ENCODE results near the gene FAM222B. TPM values are rescaled to one million over a fixed set of nuclear protein-coding genes. Genes with fewer than 3 reads are reported as not detected.

Gene FAM222B
- total RNA-seq, 4 donors from 2014 or later = 23.2 to 41.0 (median 32.9) TPM

DNA sequence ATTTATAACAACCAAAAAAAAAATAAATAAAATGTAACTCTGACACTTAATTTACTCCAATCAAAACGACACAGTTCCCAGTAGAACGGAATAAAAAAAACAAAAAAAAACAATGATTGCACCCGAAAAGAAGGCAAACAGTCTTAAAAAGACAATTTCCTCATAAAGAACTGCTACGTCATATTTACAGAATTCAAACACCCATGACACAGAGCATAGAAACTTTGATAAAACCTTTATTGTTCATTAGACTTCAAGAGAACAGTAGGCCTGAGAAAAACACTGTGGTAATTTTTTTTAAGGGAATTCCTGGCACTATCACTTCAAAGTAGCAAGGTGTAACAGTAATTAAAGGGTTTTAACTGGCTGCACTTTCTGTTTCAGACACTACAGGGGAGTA lies 26.1 kb downstream of the FAM222B start:
- WGBS, 2 donors (ENCODE audit: low coverage in 1 of 2) = 69 to 80% methylated on average over 4 of the region's 4 CpGs
- peaks cover 0 to 5% (median 3%) of the 10 kb centered on the region in 4 donors for H3K4me1 ChIP-seq
- TF ChIP-seq, protein P1, sequence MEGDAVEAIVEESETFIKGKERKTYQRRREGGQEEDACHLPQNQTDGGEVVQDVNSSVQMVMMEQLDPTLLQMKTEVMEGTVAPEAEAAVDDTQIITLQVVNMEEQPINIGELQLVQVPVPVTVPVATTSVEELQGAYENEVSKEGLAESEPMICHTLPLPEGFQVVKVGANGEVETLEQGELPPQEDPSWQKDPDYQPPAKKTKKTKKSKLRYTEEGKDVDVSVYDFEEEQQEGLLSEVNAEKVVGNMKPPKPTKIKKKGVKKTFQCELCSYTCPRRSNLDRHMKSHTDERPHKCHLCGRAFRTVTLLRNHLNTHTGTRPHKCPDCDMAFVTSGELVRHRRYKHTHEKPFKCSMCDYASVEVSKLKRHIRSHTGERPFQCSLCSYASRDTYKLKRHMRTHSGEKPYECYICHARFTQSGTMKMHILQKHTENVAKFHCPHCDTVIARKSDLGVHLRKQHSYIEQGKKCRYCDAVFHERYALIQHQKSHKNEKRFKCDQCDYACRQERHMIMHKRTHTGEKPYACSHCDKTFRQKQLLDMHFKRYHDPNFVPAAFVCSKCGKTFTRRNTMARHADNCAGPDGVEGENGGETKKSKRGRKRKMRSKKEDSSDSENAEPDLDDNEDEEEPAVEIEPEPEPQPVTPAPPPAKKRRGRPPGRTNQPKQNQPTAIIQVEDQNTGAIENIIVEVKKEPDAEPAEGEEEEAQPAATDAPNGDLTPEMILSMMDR (IDR thresholded peaks at IDR 0.05) = no peak
- no peak for TF ChIP-seq POLR2AphosphoS5 (IDR thresholded peaks at IDR 0.05)
- no peak for TF ChIP-seq POLR2A (IDR thresholded peaks at IDR 0.05)
- no peak for TF ChIP-seq EP300 (IDR thresholded peaks at IDR 0.05; ENCODE audit: low read depth)
- no peak overlapping the region for H3K27ac ChIP-seq
- no peaks in the 10 kb centered on the region for H3K36me3 ChIP-seq
- no peak overlapping the region for H3K4me3 ChIP-seq
- no peaks in the 10 kb centered on the region for H3K9me3 ChIP-seq
- no peak for DNase-seq
- intact Hi-C loops (cut with DNase I; ENCODE audit: low total_unique reads) = loop anchor here (10.0 kb wide), 1 partner anchor 52 kb away; no protein-coding TSS in a partner anchor
- in situ Hi-C loops (cut with MboI; ENCODE audit: low pct_ligation_motif_present in 1 of 4, low pct_unique_long_range_greater_than_20kb in 1 of 4, low sequenced_read_pairs in 3 of 4) = no loop called here
- H3K27me3 ChIP-seq = no peaks in the 10 kb centered on the region

DNA sequence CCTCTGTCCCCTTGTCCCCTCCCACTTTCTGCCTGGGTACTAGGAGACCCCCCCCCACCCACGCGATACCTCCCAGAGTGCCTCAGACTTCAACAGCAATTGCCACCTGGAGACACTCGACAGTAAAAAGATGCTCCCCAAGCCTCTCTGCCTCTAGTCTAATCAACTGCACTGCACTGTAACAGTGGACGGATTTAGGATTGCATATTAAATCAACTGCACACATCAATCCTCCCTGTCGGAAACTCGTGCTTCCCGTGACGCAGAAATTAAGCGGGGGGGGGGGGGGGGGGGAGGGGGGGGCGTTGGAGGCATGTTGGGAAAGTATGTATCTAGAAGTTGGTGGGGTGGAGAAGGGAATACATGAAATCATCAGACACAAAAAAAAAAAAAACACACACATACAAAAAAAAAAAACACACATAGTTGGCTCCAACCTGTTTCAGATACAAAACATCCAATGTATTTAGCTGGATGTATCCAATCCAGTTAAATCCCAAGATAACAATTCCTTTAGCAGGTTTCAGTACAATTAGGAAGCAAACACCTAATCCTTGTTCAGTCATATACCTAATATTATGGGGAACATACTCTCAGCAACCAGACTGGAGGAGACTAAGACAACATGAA lies 29.7 kb downstream of the FAM222B start:
- Histone ChIP-seq H3K27me3 (no peaks in the 10 kb centered on the region), H3K36me3 (no peaks in the 10 kb centered on the region), H3K27ac (peak overlapping the region; percentile 91 to 97 (median 96)), H3K4me3 (peak overlapping the region; percentile 78 to 99 (median 86)), H3K4me1 (peaks cover 19 to 40% (median 39%) of the 10 kb centered on the region in 4 donors), H3K9me3 (no peaks in the 10 kb centered on the region)
- WGBS, 2 donors (ENCODE audit: low coverage in 1 of 2) = 0% methylated on average over 9 of the region's 10 CpGs; no CpG with 5 or more reads in 1 of the 2 donors
- DNase-seq = no peak
- in situ Hi-C loops (cut with MboI; ENCODE audit: low pct_ligation_motif_present in 1 of 4, low pct_unique_long_range_greater_than_20kb in 1 of 4, low sequenced_read_pairs in 3 of 4) (no loop called here), intact Hi-C loops (cut with DNase I; ENCODE audit: low total_unique reads) (loop anchor here (10.0 kb wide), 1 partner anchor 48 kb away; no protein-coding TSS in a partner anchor)
- TF ChIP-seq POLR2A (IDR thresholded peaks at IDR 0.05) (no peak), POLR2AphosphoS5 (IDR thresholded peaks at IDR 0.05) (no peak), EP300 (IDR thresholded peaks at IDR 0.05; ENCODE audit: low read depth) (no peak)
- TF ChIP-seq, protein P1 (IDR thresholded peaks at IDR 0.05) = peak in 1 of 5 experiments; percentile 22

- peak; percentile 43 to 56 (median 53) for TF ChIP-seq POLR2AphosphoS5 (IDR thresholded peaks at IDR 0.05)
- TF ChIP-seq, protein P1 (IDR thresholded peaks at IDR 0.05) = no peak
- no peak for TF ChIP-seq EP300 (IDR thresholded peaks at IDR 0.05; ENCODE audit: low read depth)
- TF ChIP-seq POLR2A (IDR thresholded peaks at IDR 0.05) = peak; percentile 33
- H3K4me1 ChIP-seq = peaks cover 24 to 46% (median 44%) of the 10 kb centered on the region in 4 donors
- peak; percentile 98 for DNase-seq
- no peaks in the 10 kb centered on the region for H3K27me3 ChIP-seq
- H3K9me3 ChIP-seq = no peaks in the 10 kb centered on the region
- H3K4me3 ChIP-seq = peak overlapping the region; percentile 78 to 99 (median 86)
- intact Hi-C loops (cut with DNase I; ENCODE audit: low total_unique reads) = loop anchor here (10.0 kb wide), 1 partner anchor 47 kb away; no protein-coding TSS in a partner anchor
- no peaks in the 10 kb centered on the region for H3K36me3 ChIP-seq
- in situ Hi-C loops (cut with MboI; ENCODE audit: low pct_ligation_motif_present in 1 of 4, low pct_unique_long_range_greater_than_20kb in 1 of 4, low sequenced_read_pairs in 3 of 4) = no loop called here
- WGBS, 2 donors (ENCODE audit: low coverage in 1 of 2) = 0% methylated on average over 1 to 42 of the region's 47 CpGs
- H3K27ac ChIP-seq = peak overlapping the region; percentile 91 to 97 (median 96)
Measured at GRCh38 chr17:28812091-28812747, 30.4 kb downstream of the FAM222B start.

DNA sequence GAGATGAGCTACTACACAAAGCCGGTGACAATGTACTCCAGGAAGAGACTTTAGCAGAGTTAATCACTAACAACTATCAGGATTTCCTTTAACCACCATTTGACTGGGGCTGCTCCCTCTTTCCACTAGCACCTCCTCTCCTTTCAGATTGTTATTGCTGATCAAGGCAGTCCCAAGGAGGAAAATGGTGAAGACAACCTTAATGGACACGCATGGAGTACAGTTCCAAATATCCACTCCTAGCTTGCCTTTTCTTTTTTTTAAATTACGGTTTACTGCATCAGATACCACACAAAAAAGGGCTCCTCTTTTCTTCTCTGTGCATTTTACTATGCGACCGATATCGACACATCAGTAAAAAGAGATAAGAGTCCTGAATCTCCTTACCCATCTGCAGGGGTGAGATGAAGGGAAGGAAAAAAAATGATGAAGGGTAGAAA lies 30.9 kb downstream of the FAM222B start:
- Histone ChIP-seq H3K27ac (peak overlapping the region; percentile 91 to 97 (median 96)), H3K4me3 (peak overlapping the region; percentile 41 to 99 (median 86)), H3K27me3 (no peaks in the 10 kb centered on the region), H3K9me3 (no peaks in the 10 kb centered on the region), H3K4me1 (peaks cover 27 to 52% (median 48%) of the 10 kb centered on the region in 4 donors), H3K36me3 (no peaks in the 10 kb centered on the region)
- intact Hi-C loops (cut with DNase I; ENCODE audit: low total_unique reads) = loop anchor here (10.0 kb wide), 1 partner anchor 47 kb away; no protein-coding TSS in a partner anchor
- TF ChIP-seq POLR2A (IDR thresholded peaks at IDR 0.05) (no peak), POLR2AphosphoS5 (IDR thresholded peaks at IDR 0.05) (peak in 1 of 3 donors; percentile 7)
- WGBS, 2 donors (ENCODE audit: low coverage in 1 of 2) = 3 to 4% methylated on average over 6 of the region's 6 CpGs
- in situ Hi-C loops (cut with MboI; ENCODE audit: low pct_ligation_motif_present in 1 of 4, low pct_unique_long_range_greater_than_20kb in 1 of 4, low sequenced_read_pairs in 3 of 4) = no loop called here
- DNase-seq = peak; percentile 21
